Activated naive CD4-positive, alpha-beta T cell treated with anti-CD3 and anti-CD28 coated beads, Interleukin-2, amount 10 ng/mL, durations not matched to agents 7 days and 5 days (primary cell): ENCODE measurements around the gene NAMPT.
A peak's percentile ranks its signal among the peaks of the same experiment; 100 is the strongest.
"Not testable (repeated sequence)": the region's sequence is repeated elsewhere in the genome, so short reads cannot be mapped to it uniquely, and the experiment has no call there.

Experiments
- CTCF ChIA-PET: fragments of 350-600 bp; sonication (Branson Sonifier 250); formaldehyde crosslinking; loops from one replicate; lab custom pipeline; 2021; ENCODE audit warnings: antibody characterized with exemption; lab: Charles Lee
- DNase-seq: peaks from one replicate; pipeline ENCODE4 v3.0.0-alpha.2; 2020
- H3K27ac Mint-ChIP-seq: one replicate; pipeline ENCODE4 v1.8.0; 2021; ENCODE audit warnings: mild to moderate bottlenecking, moderate library complexity, mixed read lengths
- H3K27me3 Mint-ChIP-seq: one replicate; pipeline ENCODE4 v1.8.0; 2021; ENCODE audit warnings: mild to moderate bottlenecking, mixed read lengths
- H3K36me3 Mint-ChIP-seq: one replicate; pipeline ENCODE4 v1.8.0; 2021; ENCODE audit warnings: mixed read lengths
- H3K4me1 Mint-ChIP-seq: one replicate; pipeline ENCODE4 v1.8.0; 2021; ENCODE audit warnings: mixed read lengths
- H3K4me3 Mint-ChIP-seq: one replicate; pipeline ENCODE4 v1.8.0; 2021; ENCODE audit warnings: mild to moderate bottlenecking, moderate library complexity, mixed read lengths
- H3K9me3 Mint-ChIP-seq: one replicate; pipeline ENCODE4 v1.8.0; 2021; ENCODE audit warnings: mixed read lengths

NAMPT gene

GRCh38 chr7:106284714-106285050 lies at the start of gene NAMPT:
NAMPT (minus strand) TSS chr7:106284983; CDS start chr7:106284884, 99 bp downstream.
- Mint-ChIP-seq H3K27me3 (no peaks in the 10 kb centered on the region), H3K9me3 (no peaks in the 10 kb centered on the region), H3K36me3 (peaks cover 5% of the 10 kb centered on the region), H3K27ac (peak within 1 kb of the TSS; percentile 99), H3K4me1 (peaks cover 44% of the 10 kb centered on the region), H3K4me3 (peak within 1 kb of the TSS; percentile 96)
- no peak for DNase-seq
- CTCF ChIA-PET = interaction anchor here (0.6 to 1.1 kb wide), 3 partner anchors 60 to 180 kb away, joined by 3 read pairs; no protein-coding TSS in a partner anchor

GRCh38 chr7:106332201-106332600 lies 47.4 kb upstream of the NAMPT start:
- Mint-ChIP-seq H3K9me3 (peaks cover 6% of the 10 kb centered on the region), H3K27me3 (no peaks in the 10 kb centered on the region), H3K36me3 (no peaks in the 10 kb centered on the region), H3K4me3 (no peak overlapping the region), H3K27ac (no peak overlapping the region), H3K4me1 (no peaks in the 10 kb centered on the region)
- no peak for DNase-seq
- CTCF ChIA-PET = no interaction called here

GRCh38 chr7:106331441-106332175 lies 46.8 kb upstream of the NAMPT start:
- CTCF ChIA-PET = no interaction called here
- DNase-seq = no peak
- no peak overlapping the region for H3K4me3 Mint-ChIP-seq
- H3K27ac Mint-ChIP-seq = no peak overlapping the region
- peaks cover 2% of the 10 kb centered on the region for H3K36me3 Mint-ChIP-seq
- H3K4me1 Mint-ChIP-seq = no peaks in the 10 kb centered on the region
- H3K27me3 Mint-ChIP-seq = peaks cover under 1% of the 10 kb centered on the region
- no peaks in the 10 kb centered on the region for H3K9me3 Mint-ChIP-seq

GRCh38 chr7:106329971-106330733 lies 45.4 kb upstream of the NAMPT start:
- CTCF ChIA-PET = no interaction called here

GRCh38 chr7:106329408-106329807 lies 44.6 kb upstream of the NAMPT start:
- Mint-ChIP-seq H3K9me3 (peaks cover 3% of the 10 kb centered on the region), H3K4me3 (no peak overlapping the region), H3K4me1 (no peaks in the 10 kb centered on the region), H3K27me3 (peaks cover 3% of the 10 kb centered on the region), H3K27ac (no peak overlapping the region), H3K36me3 (peaks cover 2% of the 10 kb centered on the region)
- CTCF ChIA-PET = no interaction called here
- no peak for DNase-seq

More at GRCh38 chr7:106329971-106330733, 45.4 kb upstream of the NAMPT start:
- no peak overlapping the region for H3K27ac Mint-ChIP-seq
- peaks cover 3% of the 10 kb centered on the region for H3K27me3 Mint-ChIP-seq
- H3K4me1 Mint-ChIP-seq = no peaks in the 10 kb centered on the region
- H3K36me3 Mint-ChIP-seq = peaks cover 2% of the 10 kb centered on the region
- no peak overlapping the region for H3K4me3 Mint-ChIP-seq
- DNase-seq = no peak
- peaks cover 1% of the 10 kb centered on the region for H3K9me3 Mint-ChIP-seq

GRCh38 chr7:106327538-106328481 lies 43.0 kb upstream of the NAMPT start:
- no peak overlapping the region for H3K4me3 Mint-ChIP-seq
- CTCF ChIA-PET = no interaction called here
- H3K9me3 Mint-ChIP-seq = peaks cover 3% of the 10 kb centered on the region
- no peak for DNase-seq
- no peaks in the 10 kb centered on the region for H3K4me1 Mint-ChIP-seq
- peaks cover 2% of the 10 kb centered on the region for H3K36me3 Mint-ChIP-seq
- H3K27ac Mint-ChIP-seq = no peak overlapping the region
- peaks cover 3% of the 10 kb centered on the region for H3K27me3 Mint-ChIP-seq

- Mint-ChIP-seq H3K27me3 (peaks cover 3% of the 10 kb centered on the region), H3K27ac (no peak overlapping the region), H3K9me3 (peaks cover 3% of the 10 kb centered on the region), H3K4me1 (no peaks in the 10 kb centered on the region), H3K36me3 (peaks cover 2% of the 10 kb centered on the region), H3K4me3 (no peak overlapping the region)
- CTCF ChIA-PET = no interaction called here
- no peak for DNase-seq
Observed at GRCh38 chr7:106326594-106327537, 42.1 kb upstream of the NAMPT start.

GRCh38 chr7:106324509-106324908 lies 39.7 kb upstream of the NAMPT start:
- H3K9me3 Mint-ChIP-seq, CTCF ChIA-PET, H3K27ac Mint-ChIP-seq, H3K36me3 Mint-ChIP-seq, DNase-seq, H3K4me1 Mint-ChIP-seq, H3K4me3 Mint-ChIP-seq: not testable (repeated sequence)
- H3K27me3 Mint-ChIP-seq = peaks cover 11% of the 10 kb centered on the region

GRCh38 chr7:106320254-106320770 lies 35.5 kb upstream of the NAMPT start:
- peaks cover 21% of the 10 kb centered on the region for H3K27me3 Mint-ChIP-seq
- H3K36me3 Mint-ChIP-seq, H3K27ac Mint-ChIP-seq: not testable (repeated sequence)

GRCh38 chr7:106318482-106318881 lies 33.7 kb upstream of the NAMPT start:
- Mint-ChIP-seq H3K4me3 (no peak overlapping the region), H3K27ac (no peak overlapping the region), H3K27me3 (peaks cover 24% of the 10 kb centered on the region), H3K4me1 (peaks cover 6% of the 10 kb centered on the region), H3K36me3 (no peaks in the 10 kb centered on the region), H3K9me3 (no peaks in the 10 kb centered on the region)
- CTCF ChIA-PET = no interaction called here
- DNase-seq = no peak

More at GRCh38 chr7:106320254-106320770, 35.5 kb upstream of the NAMPT start:
- H3K4me1 Mint-ChIP-seq, H3K4me3 Mint-ChIP-seq, CTCF ChIA-PET, H3K9me3 Mint-ChIP-seq, DNase-seq: not testable (repeated sequence)

- H3K27me3 Mint-ChIP-seq = peaks cover 24% of the 10 kb centered on the region
- H3K9me3 Mint-ChIP-seq = no peaks in the 10 kb centered on the region
- no peak overlapping the region for H3K4me3 Mint-ChIP-seq
- H3K4me1 Mint-ChIP-seq = peaks cover 7% of the 10 kb centered on the region
- no peak overlapping the region for H3K27ac Mint-ChIP-seq
- CTCF ChIA-PET = no interaction called here
- H3K36me3 Mint-ChIP-seq = no peaks in the 10 kb centered on the region
- no peak for DNase-seq
Observed at GRCh38 chr7:106317971-106318370, 33.2 kb upstream of the NAMPT start.

GRCh38 chr7:106316947-106317346 lies 32.2 kb upstream of the NAMPT start:
- Mint-ChIP-seq H3K4me3 (no peak overlapping the region), H3K36me3 (no peaks in the 10 kb centered on the region), H3K27me3 (peaks cover 24% of the 10 kb centered on the region), H3K4me1 (peaks cover 7% of the 10 kb centered on the region), H3K9me3 (no peaks in the 10 kb centered on the region), H3K27ac (no peak overlapping the region)
- DNase-seq = no peak
- CTCF ChIA-PET = no interaction called here

GRCh38 chr7:106314875-106315274 lies 30.1 kb upstream of the NAMPT start:
- H3K27ac Mint-ChIP-seq = no peak overlapping the region

More at GRCh38 chr7:106314875-106315274, 30.1 kb upstream of the NAMPT start:
- no peak for DNase-seq
- Mint-ChIP-seq H3K27me3 (peaks cover 15% of the 10 kb centered on the region), H3K4me1 (peaks cover 7% of the 10 kb centered on the region), H3K9me3 (no peaks in the 10 kb centered on the region), H3K4me3 (no peak overlapping the region), H3K36me3 (no peaks in the 10 kb centered on the region)
- CTCF ChIA-PET = interaction anchor here (0.6 kb wide), 1 partner anchor 554 kb away, joined by 3 read pairs; no protein-coding TSS in a partner anchor
